NK-92 (cell line): ENCODE data around the gene RPTOR.
"Not testable (repeated sequence)": the region's sequence is repeated elsewhere in the genome, so short reads cannot be mapped to it uniquely, and the experiment has no call there.

ENCODE experiments used
- DNase-seq: peaks from one replicate; lab custom pipeline; 2025; ENCODE audit not compliant: unreplicated experiment; lab: John Stamatoyannopoulos, UW

The RPTOR gene

DNA sequence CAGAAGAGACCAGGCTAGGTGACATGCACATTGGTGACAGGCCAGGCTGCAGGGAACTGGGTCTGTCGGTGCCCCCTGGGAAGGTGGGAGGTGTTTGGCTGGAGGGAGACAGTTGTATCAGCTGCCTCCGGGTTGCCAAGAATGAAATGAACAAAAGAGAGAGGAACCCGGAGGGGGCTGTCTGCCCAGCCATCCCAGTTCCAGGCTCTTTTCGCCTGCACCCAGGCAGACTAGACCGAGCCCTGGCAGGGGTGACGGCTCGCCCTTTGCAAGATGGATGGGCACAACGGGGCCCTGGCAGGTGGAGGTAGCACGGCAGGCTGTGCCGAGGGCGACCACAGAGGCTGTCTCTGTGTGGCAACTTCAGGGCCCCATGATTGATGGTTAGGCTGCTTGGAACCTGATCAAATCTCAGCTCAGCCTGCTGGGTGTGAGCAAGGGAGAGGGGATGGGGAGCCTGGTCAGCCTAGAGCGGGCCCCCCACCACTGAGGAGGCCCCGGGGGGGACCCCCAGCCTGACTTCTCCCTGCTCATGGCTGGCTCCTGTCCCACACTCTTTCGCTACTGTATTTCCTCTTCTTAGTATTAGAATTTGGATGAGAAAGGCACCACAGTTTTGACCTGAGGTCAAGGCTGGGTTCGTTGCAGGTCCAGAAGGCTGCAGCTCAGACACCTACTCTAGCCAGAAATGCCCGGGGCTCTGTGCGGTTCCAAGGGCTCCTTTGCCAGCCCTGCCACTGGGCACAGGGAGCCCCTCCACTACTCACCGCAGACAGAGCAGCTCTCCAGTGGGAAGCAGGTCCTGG lies 328.1 kb downstream of the RPTOR start:
- DNase-seq = no peak

DNA sequence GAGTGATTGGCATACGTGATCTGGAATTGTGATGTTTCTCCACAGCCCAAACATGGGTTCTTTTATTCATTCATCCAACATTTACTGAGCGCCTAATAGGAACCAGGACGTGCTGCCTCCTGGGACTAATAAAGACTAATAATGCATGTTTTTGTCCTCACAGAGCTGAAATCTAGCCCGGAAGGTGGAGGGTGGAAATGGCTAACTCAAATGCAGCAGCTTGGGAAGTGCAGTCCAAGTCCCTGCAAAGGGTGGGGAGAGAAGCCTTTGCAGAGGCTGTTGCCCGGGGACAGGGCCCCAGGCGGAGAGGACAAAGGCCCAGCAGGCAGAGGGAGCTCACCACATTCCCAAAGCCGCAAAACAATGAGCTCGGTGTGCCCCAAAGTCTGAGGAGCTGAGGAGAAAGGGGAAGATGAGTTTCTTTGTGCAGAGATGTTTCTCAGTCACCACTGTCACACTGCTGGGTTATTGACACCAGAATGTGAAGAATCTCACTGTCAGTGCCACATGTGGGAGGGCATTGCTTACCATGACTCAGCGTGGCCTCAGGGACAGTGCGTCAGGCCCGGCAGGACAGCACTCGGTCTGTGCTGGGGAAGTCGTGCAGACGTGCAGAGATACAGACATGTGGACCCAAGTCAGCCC lies 328.8 kb downstream of the RPTOR start:
- DNase-seq = no peak

GRCh38 chr17:80874866-80875445 lies 330.3 kb downstream of the RPTOR start:
- no peak for DNase-seq

- not testable (repeated sequence) for DNase-seq
Observed at GRCh38 chr17:80875480-80875995, 330.9 kb downstream of the RPTOR start.

- not testable (repeated sequence) for DNase-seq
Observed at GRCh38 chr17:80876456-80876949, 331.9 kb downstream of the RPTOR start.

GRCh38 chr17:80876950-80877728 lies 332.5 kb downstream of the RPTOR start:
- no peak for DNase-seq

- DNase-seq = no peak
Observed at GRCh38 chr17:80877729-80878303, 333.2 kb downstream of the RPTOR start.

DNA sequence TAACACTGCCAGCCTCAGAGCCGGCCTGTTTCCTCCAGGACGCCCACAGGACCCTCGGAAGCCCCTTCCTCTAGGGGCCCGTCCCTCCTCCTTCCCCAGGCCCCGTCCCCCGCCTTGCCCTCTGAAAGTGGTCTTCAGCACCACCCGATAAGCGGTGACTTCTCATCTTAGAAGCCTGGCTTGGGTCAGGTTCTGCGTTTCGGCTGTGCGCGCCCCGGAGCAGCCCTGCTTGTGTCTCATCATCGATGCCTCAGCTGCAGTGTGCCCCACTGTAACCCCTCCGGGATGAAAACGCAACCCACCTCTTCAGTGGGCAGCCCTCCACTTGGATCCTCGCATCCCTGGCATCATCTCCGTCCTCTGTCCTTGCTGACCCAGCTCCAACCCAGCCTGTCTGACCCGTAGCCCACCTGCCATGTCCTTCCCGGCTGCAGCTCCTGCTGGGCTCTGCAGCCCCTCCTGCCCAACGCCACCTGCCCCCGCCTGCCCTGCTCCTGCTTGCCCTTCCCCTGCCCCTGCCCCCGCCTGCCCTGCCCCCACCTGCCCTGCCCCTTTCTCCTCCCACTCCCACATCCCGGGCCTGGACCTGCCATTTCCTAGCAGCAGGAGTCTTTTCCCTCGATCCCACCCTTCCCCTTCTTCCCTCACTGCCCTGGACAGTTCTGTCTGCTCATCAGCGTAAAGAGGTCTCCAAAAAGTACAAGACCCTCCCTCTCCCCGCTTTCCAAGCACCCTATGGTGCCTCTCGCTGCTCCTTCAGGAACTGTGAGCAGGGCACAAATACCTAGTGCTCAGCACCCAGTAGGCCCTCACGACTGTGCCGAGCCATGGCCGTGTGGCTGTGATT lies 334.5 kb downstream of the RPTOR start:
- DNase-seq = no peak

DNA sequence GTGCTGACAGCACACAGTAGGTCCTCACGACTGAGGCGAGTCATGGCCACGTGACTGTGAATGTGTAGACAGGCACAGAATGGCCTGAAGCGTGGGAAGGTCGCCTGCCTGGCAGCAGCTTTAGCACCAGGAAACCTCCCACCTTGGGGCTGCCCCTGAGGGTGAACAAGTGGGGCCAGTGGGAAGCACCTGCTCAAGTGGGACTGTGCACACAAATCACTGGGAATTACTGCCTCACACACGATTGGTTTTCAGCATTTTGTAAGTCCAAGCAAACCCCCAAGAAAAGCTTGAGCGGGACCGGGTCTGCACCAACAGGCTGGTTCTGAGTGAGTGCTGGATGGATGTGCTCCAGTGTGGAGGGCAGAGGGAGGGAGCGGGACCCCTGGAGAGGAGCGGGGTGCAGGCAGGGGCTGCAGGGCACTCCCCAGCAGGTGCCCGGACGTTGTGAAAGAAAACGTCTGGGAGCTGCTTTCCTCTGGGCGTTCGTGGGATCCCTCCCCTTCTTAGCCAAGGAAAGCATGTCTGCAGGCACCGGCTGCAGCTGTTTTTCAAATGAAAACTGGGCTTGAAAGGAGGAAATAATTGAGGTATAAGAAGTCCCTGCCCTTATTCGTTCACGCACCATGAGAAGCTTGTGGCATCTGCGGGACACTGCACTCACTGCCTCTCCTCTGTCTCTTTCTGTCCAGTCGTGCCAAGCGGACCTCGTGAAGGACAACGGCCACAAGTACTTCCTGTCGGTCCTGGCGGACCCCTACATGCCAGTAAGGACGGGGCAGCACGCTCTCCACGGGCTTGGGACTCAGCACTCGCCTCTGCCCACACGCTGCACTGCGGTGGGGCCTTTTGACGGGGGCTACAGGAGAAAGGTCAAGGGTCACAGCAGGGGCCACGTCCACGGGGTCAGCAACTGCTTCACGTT lies 335.3 kb downstream of the RPTOR start:
- DNase-seq = no peak

DNA sequence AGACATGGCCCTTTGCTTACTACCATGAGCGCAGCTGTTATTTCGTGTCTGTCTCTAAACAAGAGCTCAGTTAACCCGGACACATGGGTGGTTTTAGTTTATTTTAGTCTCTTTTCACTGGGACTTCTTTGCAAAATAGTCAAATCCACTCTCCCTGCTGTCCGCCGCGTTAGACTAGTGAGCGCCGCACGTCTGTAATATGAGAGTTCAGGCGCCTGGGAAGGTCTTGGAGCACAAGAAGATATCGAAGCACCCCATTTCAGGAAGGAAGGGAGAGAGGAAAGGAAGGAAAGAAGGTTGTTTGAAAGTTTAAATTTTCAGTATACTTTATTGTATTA lies 336.0 kb downstream of the RPTOR start:
- no peak for DNase-seq

DNA sequence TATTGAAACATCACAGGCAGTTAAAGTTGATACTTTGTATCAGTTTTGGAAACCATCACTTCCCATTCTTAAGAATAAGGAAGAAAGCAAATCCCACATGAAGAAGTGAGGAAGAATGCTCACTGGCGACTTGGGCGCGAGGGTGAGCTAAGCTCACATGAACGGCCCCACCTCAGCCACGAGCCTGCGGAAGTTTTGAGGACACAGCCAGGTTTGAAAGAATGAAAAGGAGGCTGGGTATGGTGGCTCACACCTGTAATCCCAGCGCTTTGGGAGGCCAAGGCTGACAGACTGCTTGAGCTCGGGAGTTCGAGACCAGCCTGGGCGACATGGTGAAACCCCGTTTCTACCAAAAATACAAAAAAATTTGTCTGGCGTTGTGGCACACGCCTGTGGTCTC lies 336.7 kb downstream of the RPTOR start:
- DNase-seq = no peak

DNA sequence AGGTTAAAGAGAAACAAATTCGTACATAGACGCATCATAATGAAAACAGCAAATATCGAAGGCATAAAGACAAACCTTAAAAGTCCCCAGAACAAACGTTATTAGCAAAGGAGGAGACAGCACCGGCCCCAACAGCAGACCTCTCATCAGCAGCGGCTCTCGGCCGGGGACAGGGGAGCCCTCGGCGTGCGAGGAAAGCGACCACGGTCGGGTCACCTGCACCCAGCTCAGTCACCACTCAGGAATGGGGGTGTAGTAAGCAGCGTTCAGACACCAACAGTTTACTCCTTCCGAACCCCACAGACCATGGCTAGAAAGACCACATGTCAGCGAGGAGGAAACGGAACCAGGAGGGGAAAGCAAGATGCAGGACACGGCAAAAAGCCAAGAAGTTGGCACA lies 337.7 kb downstream of the RPTOR start:
- no peak for DNase-seq

DNA sequence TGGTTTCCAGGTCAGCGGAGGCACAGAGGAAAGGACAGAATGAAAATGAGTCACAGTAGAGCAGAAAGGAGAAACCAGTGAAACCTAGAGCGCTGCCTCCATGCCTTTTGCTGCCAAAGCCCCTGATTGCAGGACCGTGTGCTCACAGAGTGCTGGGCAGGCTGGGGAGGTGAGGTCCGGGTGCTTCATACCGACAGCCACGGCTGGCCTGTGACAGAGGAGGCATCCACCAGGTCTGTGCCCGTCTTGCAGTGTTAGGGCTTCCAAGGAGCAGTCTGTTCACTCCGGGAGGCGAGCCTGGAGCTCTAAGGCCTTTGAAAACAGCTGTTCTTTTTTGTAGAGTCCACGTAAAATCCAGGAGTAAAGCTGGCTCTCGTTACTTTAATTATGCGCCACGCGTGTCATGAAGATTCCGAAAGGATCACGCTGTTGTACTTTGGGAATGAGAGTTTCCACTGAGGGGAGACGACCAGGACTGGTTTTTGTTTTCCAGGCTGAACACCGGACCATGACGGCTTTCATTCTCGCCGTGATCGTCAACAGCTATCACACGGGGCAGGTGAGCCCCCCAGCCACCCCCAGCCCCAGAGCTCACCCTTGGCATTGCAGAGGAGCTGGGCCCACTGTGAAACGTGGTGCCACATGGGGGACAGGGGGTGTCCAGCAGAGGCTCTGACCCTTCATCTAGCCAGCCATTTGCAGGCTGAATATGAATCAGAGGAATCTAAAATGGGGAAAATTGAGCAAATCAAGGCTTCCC lies 338.5 kb downstream of the RPTOR start:
- no peak for DNase-seq

- DNase-seq = no peak
Observed at GRCh38 chr17:80883831-80884735, 339.4 kb downstream of the RPTOR start.

DNA sequence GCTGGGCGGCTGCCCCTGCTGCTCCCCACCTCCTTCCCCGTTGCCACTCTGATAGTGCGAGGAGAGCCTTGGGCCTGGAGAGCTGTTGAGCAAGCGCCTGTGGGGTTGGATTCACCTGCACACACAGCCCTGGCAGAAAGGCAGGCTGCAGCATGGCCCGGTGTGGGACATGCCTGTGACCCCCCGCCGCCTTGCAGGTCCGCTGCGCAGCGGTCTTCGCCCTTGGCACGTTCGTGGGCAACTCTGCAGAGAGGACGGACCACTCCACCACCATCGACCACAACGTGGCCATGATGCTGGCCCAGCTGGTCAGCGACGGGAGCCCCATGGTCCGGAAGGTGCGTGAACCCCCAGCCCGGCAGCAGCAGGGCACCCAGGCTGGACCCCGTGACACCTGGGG lies 340.2 kb downstream of the RPTOR start:
- DNase-seq = no peak

GRCh38 chr17:80885947-80886582 lies 341.4 kb downstream of the RPTOR start:
- no peak for DNase-seq
